ENCODE results near the gene STK32B. TPM values are rescaled to one million over a fixed set of nuclear protein-coding genes. Genes with fewer than 3 reads are reported as not detected.

Gene STK32B
- total and polyA plus RNA-seq, 7 donors = 0.14 to 0.73 (median 0.52) TPM

- H3K4me3 ChIP-seq = no peak overlapping the region
- no peak for TF ChIP-seq CTCF (IDR thresholded peaks at IDR 0.05)
- no peaks in the 10 kb centered on the region for H3K36me3 ChIP-seq (ENCODE audit: insufficient read depth in 1 of 2, low read depth in 1 of 2)
- H3K9me3 ChIP-seq = no peaks in the 10 kb centered on the region
- H3K27me3 ChIP-seq (ENCODE audit: insufficient read depth in 3 of 3, low read length in 2 of 3) = no peaks in the 10 kb centered on the region
- intact Hi-C loops (cut with DNase I) = no loop called here
- no peaks in the 10 kb centered on the region for H3K4me1 ChIP-seq
- H3K27ac ChIP-seq = no peak overlapping the region
- WGBS, 3 donors = 84 to 94% (median 90%) methylated on average over 6 of the region's 6 CpGs
- ATAC-seq = no peak
- no peak for DNase-seq
Measured at GRCh38 chr4:5185551-5185950, 134.3 kb downstream of the STK32B start.

DNA sequence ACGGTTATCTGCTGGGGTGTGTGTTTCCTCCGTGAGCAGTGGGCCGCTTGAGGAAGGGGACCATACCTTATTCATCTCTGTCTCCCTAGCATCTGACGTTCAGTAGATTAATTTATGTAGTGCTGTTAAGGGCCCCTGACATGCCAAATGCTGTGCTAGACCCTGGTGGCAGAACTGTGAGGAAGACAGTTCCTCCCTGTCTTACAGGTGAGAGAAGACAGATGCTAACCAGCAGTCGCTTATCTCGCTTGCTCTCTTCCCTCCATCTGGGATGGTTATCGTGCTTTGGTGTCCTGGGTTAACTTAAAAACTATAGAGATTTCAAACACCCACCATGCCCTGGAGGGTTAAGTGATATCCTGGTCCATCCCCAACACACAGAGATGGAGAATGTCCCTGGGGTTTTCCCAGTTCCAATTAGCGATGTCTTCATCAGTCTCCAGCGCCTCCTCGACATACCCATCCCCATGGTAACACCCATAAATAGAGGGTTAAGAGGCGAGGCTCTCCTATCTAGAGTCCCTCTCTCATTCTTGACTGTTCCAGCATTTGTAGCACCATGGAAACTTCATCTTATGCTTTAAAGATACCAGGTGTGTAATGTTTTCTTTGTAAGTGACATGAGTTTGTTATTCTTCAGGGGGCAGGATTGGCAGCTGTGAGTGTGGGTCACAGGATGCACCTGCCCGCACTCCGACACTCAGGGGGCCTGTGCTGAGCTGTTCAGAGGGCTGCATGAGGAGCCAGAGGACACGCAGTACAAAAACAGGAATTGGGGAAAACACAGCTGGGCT is 135.2 kb downstream of the STK32B start:
- Histone ChIP-seq H3K9me3 (no peaks in the 10 kb centered on the region), H3K4me3 (no peak overlapping the region), H3K27ac (no peak overlapping the region), H3K36me3 (ENCODE audit: insufficient read depth in 1 of 2, low read depth in 1 of 2) (no peaks in the 10 kb centered on the region), H3K4me1 (no peaks in the 10 kb centered on the region), H3K27me3 (ENCODE audit: insufficient read depth in 3 of 3, low read length in 2 of 3) (no peaks in the 10 kb centered on the region)
- intact Hi-C loops (cut with DNase I) = no loop called here
- DNase-seq (peak in 1 of 2 donors; percentile 48), ATAC-seq (no peak)
- 66 to 68% (median 68%) methylated on average over 14 of the region's 14 CpGs for WGBS, 3 donors
- no peak for TF ChIP-seq CTCF (IDR thresholded peaks at IDR 0.05)

GRCh38 chr4:5188130-5188529 is 136.8 kb downstream of the STK32B start:
- no peak for ATAC-seq
- 45 to 66% (median 62%) methylated on average over 10 of the region's 10 CpGs for WGBS, 3 donors
- Histone ChIP-seq H3K4me1 (no peaks in the 10 kb centered on the region), H3K4me3 (no peak overlapping the region), H3K27ac (no peak overlapping the region), H3K9me3 (no peaks in the 10 kb centered on the region), H3K36me3 (ENCODE audit: insufficient read depth in 1 of 2, low read depth in 1 of 2) (no peaks in the 10 kb centered on the region), H3K27me3 (ENCODE audit: insufficient read depth in 3 of 3, low read length in 2 of 3) (no peaks in the 10 kb centered on the region)
- TF ChIP-seq CTCF (IDR thresholded peaks at IDR 0.05) = no peak
- intact Hi-C loops (cut with DNase I) = no loop called here
- DNase-seq = no peak

DNA sequence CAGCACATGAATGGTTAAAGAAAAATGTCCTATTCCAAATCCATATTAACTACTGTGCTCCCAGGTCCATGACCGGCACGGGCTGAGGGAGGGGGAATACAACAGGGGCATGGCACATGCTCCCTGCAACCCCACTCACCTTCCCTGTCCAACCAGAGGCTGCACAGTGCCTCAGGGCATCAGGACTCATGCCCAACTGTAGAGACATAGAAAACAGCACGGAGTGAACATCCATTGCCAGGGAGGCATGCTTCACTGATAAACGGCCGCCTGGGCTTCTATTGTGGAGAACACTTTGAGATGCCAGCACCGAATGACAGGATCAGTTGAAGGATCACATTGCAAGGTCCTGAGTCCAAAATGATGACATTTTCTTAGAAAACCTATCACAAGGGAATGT is 140.6 kb downstream of the STK32B start:
- H3K4me3 ChIP-seq = no peak overlapping the region
- no peak for DNase-seq
- no peak overlapping the region for H3K27ac ChIP-seq
- no peaks in the 10 kb centered on the region for H3K4me1 ChIP-seq
- H3K36me3 ChIP-seq (ENCODE audit: insufficient read depth in 1 of 2, low read depth in 1 of 2) = no peaks in the 10 kb centered on the region
- no peak for ATAC-seq
- intact Hi-C loops (cut with DNase I) = no loop called here
- no peaks in the 10 kb centered on the region for H3K9me3 ChIP-seq
- TF ChIP-seq CTCF (IDR thresholded peaks at IDR 0.05) = no peak
- no peaks in the 10 kb centered on the region for H3K27me3 ChIP-seq (ENCODE audit: insufficient read depth in 3 of 3, low read length in 2 of 3)
- WGBS, 3 donors = 55 to 67% (median 67%) methylated on average over 6 of the region's 6 CpGs

- intact Hi-C loops (cut with DNase I) = no loop called here
- no peaks in the 10 kb centered on the region for H3K36me3 ChIP-seq (ENCODE audit: insufficient read depth in 1 of 2, low read depth in 1 of 2)
- ATAC-seq (no peak), DNase-seq (no peak)
- WGBS, 3 donors = 79 to 84% (median 84%) methylated on average over 6 of the region's 6 CpGs
- H3K27me3 ChIP-seq (ENCODE audit: insufficient read depth in 3 of 3, low read length in 2 of 3) = no peaks in the 10 kb centered on the region
- no peak overlapping the region for H3K4me3 ChIP-seq
- no peak overlapping the region for H3K27ac ChIP-seq
- H3K4me1 ChIP-seq = no peaks in the 10 kb centered on the region
- no peak for TF ChIP-seq CTCF (IDR thresholded peaks at IDR 0.05)
- H3K9me3 ChIP-seq = no peaks in the 10 kb centered on the region
Measured at GRCh38 chr4:5192271-5192670, 141.0 kb downstream of the STK32B start.

All from psoas muscle (tissue), 8 donors.